HepG2 (cell line): ENCODE data around the gene PRR30. TPM values are rescaled to one million over a fixed set of nuclear protein-coding genes. Genes with fewer than 3 reads are reported as not detected.

ENCODE experiments used
- ADNP ChIP-seq: sonication (generic); formaldehyde crosslinking; IDR thresholded peaks from 2 replicates; pipeline ENCODE4 v1.4.0; 2020; ENCODE audit warnings: missing genetic modification reagents
- CAMTA2 ChIP-seq: sonication (generic); formaldehyde crosslinking; IDR thresholded peaks from 2 replicates; pipeline ENCODE4 v1.4.0; 2020; ENCODE audit warnings: mild to moderate bottlenecking, missing genetic modification reagents, borderline replicate concordance
- FOXP1 ChIP-seq, 2 experiments: fragments of 450-650 bp in 1 of 2; IDR thresholded peaks; 2 replicates each; pipeline ENCODE4 v1.6.1; 2017 to 2018; ENCODE audit warnings: antibody characterized with exemption in 1 of 2
- HES4 ChIP-seq: sonication (generic); formaldehyde crosslinking; IDR thresholded peaks from 2 replicates; pipeline ENCODE4 v1.9.0; 2021; ENCODE audit warnings: mild to moderate bottlenecking, missing genetic modification reagents, borderline replicate concordance
- HIVEP1 ChIP-seq: sonication (generic); formaldehyde crosslinking; IDR thresholded peaks from 2 replicates; pipeline ENCODE4 v1.4.0; 2020; ENCODE audit warnings: mild to moderate bottlenecking, missing genetic modification reagents
- MED8 ChIP-seq: sonication (generic); formaldehyde crosslinking; IDR thresholded peaks from 2 replicates; pipeline ENCODE4 v1.8.1; 2023; ENCODE audit warnings: mild to moderate bottlenecking, missing genetic modification reagents; ENCODE audit not compliant: insufficient replicate concordance
- NFYC ChIP-seq: IDR thresholded peaks from 2 replicates; pipeline ENCODE4 v1.6.1; 2016; ENCODE audit warnings: missing genetic modification reagents, missing compliant biosample characterization
- RFX5 ChIP-seq: IDR thresholded peaks from 2 replicates; pipeline ENCODE4 v1.6.1; 2011; ENCODE audit warnings: low read depth, low read length, improper control_type of control experiment
- TEAD3 ChIP-seq: optimal IDR thresholded peaks from 2 replicates; pipeline ENCODE3; 2016; ENCODE audit warnings: borderline replicate concordance
- TMF1 ChIP-seq: sonication (generic); formaldehyde crosslinking; IDR thresholded peaks from 2 replicates; pipeline ENCODE4 v1.8.1; 2022; ENCODE audit warnings: low read depth, missing genetic modification reagents
- ZBTB10 ChIP-seq: sonication (generic); formaldehyde crosslinking; IDR thresholded peaks from 2 replicates; pipeline ENCODE4 v1.4.0; 2020; ENCODE audit warnings: missing genetic modification reagents, borderline replicate concordance
- ZBTB43 ChIP-seq: sonication (generic); formaldehyde crosslinking; conservative IDR thresholded peaks from 2 replicates; pipeline ENCODE4 v1.4.0; 2020; ENCODE audit warnings: missing genetic modification reagents
- ZFP91 ChIP-seq: sonication (generic); formaldehyde crosslinking; IDR thresholded peaks from 2 replicates; pipeline ENCODE4 v1.9.0; 2022; ENCODE audit warnings: missing genetic modification reagents, mild to moderate bottlenecking, borderline replicate concordance
- ZNF337 ChIP-seq: sonication (generic); formaldehyde crosslinking; IDR thresholded peaks from 2 replicates; pipeline ENCODE4 v1.5.1; 2020; ENCODE audit warnings: missing genetic modification reagents, low read depth, mild to moderate bottlenecking, borderline replicate concordance
- ZNF34 ChIP-seq: sonication (generic); formaldehyde crosslinking; IDR thresholded peaks from 2 replicates; pipeline ENCODE4 v1.4.0; 2020; ENCODE audit warnings: mild to moderate bottlenecking, missing genetic modification reagents, borderline replicate concordance
- ZNF512B ChIP-seq: sonication (generic); formaldehyde crosslinking; IDR thresholded peaks from 2 replicates; pipeline ENCODE4 v1.5.1; 2020; ENCODE audit warnings: missing genetic modification reagents, mild to moderate bottlenecking, borderline replicate concordance
- ZNF713 ChIP-seq: sonication (generic); formaldehyde crosslinking; IDR thresholded peaks from 2 replicates; pipeline ENCODE4 v1.4.0; 2020; ENCODE audit warnings: mild to moderate bottlenecking, missing genetic modification reagents
- ZNF777 ChIP-seq: sonication (generic); formaldehyde crosslinking; IDR thresholded peaks from 2 replicates; pipeline ENCODE4 v1.4.0; 2020; ENCODE audit warnings: missing genetic modification reagents
- ZSCAN31 ChIP-seq: sonication (generic); formaldehyde crosslinking; IDR thresholded peaks from 2 replicates; pipeline ENCODE4 v1.5.0; 2020; ENCODE audit warnings: low read depth, mild to moderate bottlenecking, missing genetic modification reagents
- polyA plus RNA-seq, 8 experiments: library from polyadenylated mRNA; depleted of rRNA in 3 of 8; stranded (reverse) in 7 of 8; unstranded in 1 of 8; fragments of >200 nt; fragmentation: Illumina TruSeq in 4 of 8; extraction: Trizol in 4 of 8; gene quantifications; 2 replicates each; pipeline versions ENCODE4 v1.2.1 to v1.2.3, GENCODE V29; 2011 to 2016; ENCODE audit warnings: low read depth in 4 of 8, missing spikeins in 1 of 8, mixed read lengths in 1 of 8; ENCODE audit not compliant: insufficient read depth in 1 of 8
- total RNA-seq, 5 experiments: library from RNA; depleted of rRNA; stranded (reverse); fragments of >200 nt; fragmentation: Illumina TruSeq; extraction: Trizol; gene quantifications; 2 replicates each; pipeline ENCODE4 v1.2.3, GENCODE V29; 2016; ENCODE audit warnings: low read depth in 1 of 5

The PRR30 gene
- total and polyA plus RNA-seq, 2 of the 13 experiments (the other 11 are each of a cell fraction or from before 2014, with no cell fraction given), result not detected

GRCh38 chr2:27095745-27096651 is 43.2 kb downstream of the PRR30 start (continued):
- TF ChIP-seq ZNF512B (CRISPR knock-in tag) (peak; percentile 27; the same call in 1 of the 2 replicates), HES4 (CRISPR knock-in tag) (no peak), TMF1 (CRISPR knock-in tag) (no peak), ADNP (no peak), HIVEP1 (peak; percentile 68; the same call in 1 of the 2 replicates), ZNF713 (0 out of 2 replicates have a peak, but pooled peaks have one; percentile 43), ZNF34 (CRISPR knock-in tag) (no peak; the same call in 1 of the 2 replicates), ZFP91 (CRISPR knock-in tag) (peak; percentile 88), FOXP1 (IDR thresholded peaks at IDR 0.05) (peak; percentile 84), FOXP1 (CRISPR knock-in tag; IDR thresholded peaks at IDR 0.05) (peak; percentile 96), CAMTA2 (CRISPR knock-in tag) (peak; percentile 73; the same call in 1 of the 2 replicates), ZBTB10 (CRISPR knock-in tag) (no peak; the same call in 1 of the 2 replicates), ZBTB43 (peak; percentile 98), TEAD3 (CRISPR knock-in tag) (peak; percentile 89), NFYC (CRISPR knock-in tag) (no peak; the same call in 1 of the 2 replicates), ZNF777 (peak; percentile 38; the same call in 1 of the 2 replicates), RFX5 (no peak), MED8 (CRISPR knock-in tag) (peak; percentile 94), ZSCAN31 (no peak; the same call in 1 of the 2 replicates), ZNF337 (CRISPR knock-in tag) (peak; percentile 92; the same call in 1 of the 2 replicates)
